HG02943 (cell line): ENCODE measurements around the gene HS3ST5.
"Not testable (repeated sequence)": the region's sequence is repeated elsewhere in the genome, so short reads cannot be mapped to it uniquely, and the experiment has no call there.

Experiments used
- ATAC-seq: cut with Tn5 transposase; IDR thresholded peaks from one replicate; pipeline ENCODE4 v1.9.1; 2021; ENCODE audit warnings: mild to moderate bottlenecking, low read depth, moderate library complexity; ENCODE audit not compliant: unreplicated experiment

HS3ST5 gene

DNA sequence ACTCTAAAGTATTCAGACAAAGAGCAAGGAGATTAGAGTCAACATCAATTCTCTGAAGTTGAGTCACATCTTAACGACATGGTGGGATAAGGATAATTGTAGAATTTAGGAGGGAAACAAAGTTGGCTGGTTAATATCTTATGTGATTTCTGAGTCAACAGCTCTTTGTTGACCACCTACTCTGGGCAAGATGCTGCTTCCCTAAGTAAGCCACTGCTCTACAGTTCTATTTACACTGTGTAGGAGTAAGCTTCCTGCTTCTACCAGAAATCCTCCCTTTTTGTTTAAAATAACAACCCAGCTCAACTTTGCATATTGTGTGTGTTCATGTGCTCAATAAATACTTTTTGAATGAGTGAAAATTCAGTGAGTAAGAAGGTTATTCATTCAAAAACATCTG, 3.1 kb downstream of the HS3ST5 start:
- ATAC-seq = no peak

DNA sequence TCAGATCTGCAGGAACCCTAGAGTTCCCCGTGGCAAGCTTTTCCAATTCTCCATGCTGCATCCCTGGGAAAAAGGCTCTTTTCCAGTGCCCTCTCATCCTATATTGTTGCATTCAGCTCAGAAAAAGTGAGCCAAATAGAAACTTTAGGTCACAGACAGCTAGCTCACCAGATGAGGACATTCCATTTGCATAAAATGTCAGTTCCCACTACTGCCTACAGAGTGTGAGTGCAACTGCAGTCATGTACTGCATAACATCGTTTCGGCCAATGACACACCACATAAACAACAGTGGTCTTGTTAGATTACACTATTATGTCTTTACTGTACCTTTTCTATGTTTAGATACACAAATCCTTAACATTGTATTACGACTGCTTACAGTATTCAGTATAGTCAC, 8.6 kb downstream of the HS3ST5 start:
- ATAC-seq = no peak

DNA sequence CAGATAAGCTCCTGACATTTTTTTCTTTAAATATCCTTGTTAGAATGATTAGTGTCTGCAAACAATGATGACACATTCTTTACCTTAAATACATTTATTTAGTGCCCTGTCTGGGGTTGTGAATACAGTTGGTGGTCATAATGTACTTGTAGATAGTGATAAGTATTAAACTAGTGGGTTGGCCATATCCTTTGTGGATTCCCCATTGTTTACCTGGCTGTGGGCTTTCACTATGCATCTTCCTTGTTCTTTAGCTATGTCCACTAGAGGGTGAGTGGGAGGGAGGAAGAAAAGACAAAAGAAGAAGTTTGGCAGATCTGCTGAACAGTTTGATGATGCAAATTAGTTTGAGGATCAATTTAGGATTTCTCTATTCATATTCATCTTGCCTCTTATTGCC, 15.7 kb downstream of the HS3ST5 start:
- ATAC-seq = no peak

GRCh38 chr6:114323784-114324183, 19.0 kb downstream of the HS3ST5 start:
- ATAC-seq = no peak

- no peak for ATAC-seq
These were observed 23.1 kb downstream of the HS3ST5 start for GRCh38 chr6:114319749-114320148.

GRCh38 chr6:114315831-114316595, 26.8 kb downstream of the HS3ST5 start:
- ATAC-seq = no peak

DNA sequence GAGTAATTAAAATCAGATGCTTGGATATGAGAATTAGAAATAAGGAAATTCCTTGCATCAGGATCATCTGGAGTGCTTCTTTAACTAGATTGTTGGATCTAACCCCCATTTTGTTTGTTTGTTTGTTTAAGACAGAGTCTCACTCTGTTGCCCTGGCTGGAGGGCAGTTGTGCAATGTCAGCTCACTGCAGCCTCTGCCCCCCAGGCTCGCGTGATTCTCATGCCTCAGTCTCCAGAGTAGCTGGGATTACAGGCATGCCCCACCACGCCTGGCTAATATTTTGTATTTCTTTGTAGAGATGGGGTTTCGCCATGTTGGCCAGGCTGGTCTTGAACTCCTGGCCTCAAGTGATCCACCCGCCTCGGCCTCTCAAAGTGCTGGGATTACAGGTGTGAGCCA, 29.0 kb downstream of the HS3ST5 start:
- not testable (repeated sequence) for ATAC-seq

DNA sequence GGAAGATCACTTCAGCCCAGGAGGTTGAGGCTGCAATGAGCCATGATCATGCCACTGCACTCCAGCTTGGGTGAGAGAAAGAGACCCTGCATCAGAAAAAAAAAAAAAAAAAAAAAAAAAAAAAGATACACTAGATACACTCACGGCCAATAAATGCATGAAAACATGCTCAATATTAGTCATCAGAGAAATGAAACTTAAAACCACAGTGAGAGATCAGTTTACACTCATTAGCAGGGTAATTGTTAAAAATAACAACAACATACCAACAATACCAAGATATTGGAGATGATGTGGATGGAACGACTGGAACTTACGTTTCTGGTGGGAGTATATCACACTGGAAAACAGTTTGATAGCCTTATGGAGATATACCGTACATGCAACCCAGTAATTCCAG, 29.9 kb downstream of the HS3ST5 start:
- no peak for ATAC-seq

- ATAC-seq = no peak
These were observed 32.8 kb downstream of the HS3ST5 start for GRCh38 chr6:114310053-114310452.

DNA sequence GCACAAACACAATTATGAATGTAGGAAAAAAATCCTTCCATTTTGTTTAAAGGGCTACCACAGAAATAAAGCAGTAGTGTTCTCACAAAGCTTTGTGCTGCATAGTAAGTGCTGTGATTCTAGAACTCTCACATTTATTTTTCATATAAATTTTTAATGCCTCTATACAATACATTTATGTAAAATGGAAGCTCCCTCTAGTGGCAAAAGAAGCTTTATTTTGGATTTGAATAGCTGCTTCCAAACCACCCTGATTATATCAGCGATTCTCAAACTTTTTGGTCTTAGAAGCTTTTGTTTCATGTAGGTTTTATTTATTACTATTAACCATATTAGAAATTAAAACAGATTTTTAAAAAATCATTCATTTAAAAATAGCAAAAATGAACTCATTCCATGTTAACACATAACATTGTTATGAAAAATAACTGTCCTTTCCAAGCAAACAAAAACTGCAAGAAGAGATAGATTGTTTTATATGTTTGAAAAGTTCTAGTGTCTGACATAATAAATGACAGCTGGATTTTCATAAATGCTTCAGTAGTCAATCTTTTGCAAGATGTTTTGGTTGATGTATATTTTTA, 38.4 kb downstream of the HS3ST5 start:
- ATAC-seq = no peak

- ATAC-seq = no peak
These were observed 41.1 kb downstream of the HS3ST5 start for GRCh38 chr6:114301596-114302219.

- ATAC-seq = no peak
These were observed 45.7 kb downstream of the HS3ST5 start for GRCh38 chr6:114297135-114297534.

- no peak for ATAC-seq
These were observed 50.4 kb downstream of the HS3ST5 start for GRCh38 chr6:114292431-114292830.

GRCh38 chr6:114291428-114291827, 51.4 kb downstream of the HS3ST5 start:
- ATAC-seq = no peak

- ATAC-seq = no peak
These were observed 52.0 kb downstream of the HS3ST5 start for GRCh38 chr6:114290864-114291263.

GRCh38 chr6:114288701-114289495, 53.9 kb downstream of the HS3ST5 start:
- ATAC-seq = no peak

DNA sequence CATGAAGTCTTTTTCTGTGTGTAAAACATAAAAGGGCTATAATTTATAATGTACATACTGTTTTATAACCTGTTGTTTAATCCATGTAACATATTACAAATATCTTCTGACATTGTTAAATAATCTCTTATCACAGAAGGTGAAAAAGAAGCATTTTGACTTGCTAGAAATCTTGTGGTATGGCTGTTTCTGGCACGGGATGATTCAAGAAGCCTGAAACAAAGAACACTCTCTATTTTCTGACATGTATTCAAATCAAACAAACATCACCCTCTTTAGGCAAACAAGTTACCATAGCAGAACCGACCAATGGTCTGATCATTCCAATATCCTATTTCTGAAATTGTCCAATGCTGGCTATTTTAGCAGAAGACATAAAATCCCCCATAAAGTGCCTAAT, 55.4 kb downstream of the HS3ST5 start:
- ATAC-seq = no peak

DNA sequence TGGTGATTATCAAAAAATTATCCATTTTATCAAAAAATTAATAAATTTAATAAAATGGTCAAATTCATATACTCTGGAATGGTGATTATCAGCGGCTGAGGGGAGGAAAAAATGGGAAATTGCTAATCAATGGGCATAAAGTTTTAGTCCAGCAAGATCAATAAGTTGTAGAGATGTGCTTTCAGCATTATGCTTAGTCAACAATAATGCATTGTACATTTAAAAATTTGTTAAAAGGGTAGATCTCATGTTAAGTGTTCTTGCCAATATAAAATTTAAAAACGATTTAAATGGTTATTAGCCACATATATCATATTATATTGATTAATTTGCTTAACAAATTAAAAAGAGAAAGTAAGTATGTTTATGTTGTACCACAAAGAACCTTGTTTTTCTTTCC, 56.6 kb downstream of the HS3ST5 start:
- ATAC-seq = no peak

DNA sequence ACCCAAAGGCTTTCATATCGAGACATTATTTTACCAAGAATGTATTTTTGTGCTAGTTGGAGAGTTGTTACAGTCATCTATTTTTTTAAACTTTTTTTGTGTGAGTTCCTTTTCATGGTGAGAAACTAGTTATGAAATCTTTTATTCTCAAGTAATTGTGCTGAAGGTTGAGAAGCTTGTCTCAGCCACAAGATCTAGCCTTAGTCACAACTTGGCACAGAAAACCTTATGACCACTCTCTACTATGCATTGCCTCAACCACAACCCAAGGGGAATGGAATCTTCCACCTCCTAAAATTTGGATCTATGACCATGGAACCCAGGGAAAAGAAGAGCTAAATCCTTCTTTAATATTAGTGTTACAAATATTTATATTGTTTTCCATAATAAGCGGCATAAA, 58.5 kb downstream of the HS3ST5 start:
- ATAC-seq = no peak

- ATAC-seq = no peak
These were observed 60.5 kb downstream of the HS3ST5 start for GRCh38 chr6:114282292-114282691.

GRCh38 chr6:114281496-114281895, 61.3 kb downstream of the HS3ST5 start:
- no peak for ATAC-seq
